ENCODE data around the gene TKTL1.
"Not testable (repeated sequence)": the region's sequence is repeated elsewhere in the genome, so short reads cannot be mapped to it uniquely, and the experiment has no call there.

TKTL1 gene
- 0.80 to 7.2 (median 1.6) reads per million in 4 donors for total RNA-seq

- DNase-seq: no peak
These were observed at the start of gene TKTL1 for GRCh38 chrX:154295664-154296310. Gene TKTL1, plus strand, starts transcription at chrX:154295795. Its CDS starts 65 bp downstream, at chrX:154295860.

- DNase-seq: not testable (repeated sequence)
These were observed 48.1 kb upstream of the TKTL1 start for GRCh38 chrX:154247377-154248045.

GRCh38 chrX:154248076-154248475 is 47.5 kb upstream of the TKTL1 start:
- DNase-seq: not testable (repeated sequence)

- DNase-seq: not testable (repeated sequence)
These were observed 38.3 kb upstream of the TKTL1 start, which contains the start of gene OPN1MW3 for GRCh38 chrX:154257282-154257681. Gene OPN1MW3, plus strand, starts transcription at chrX:154257582. Its CDS starts 38 bp downstream, at chrX:154257620.

GRCh38 chrX:154258711-154259110 is 36.9 kb upstream of the TKTL1 start:
- DNase-seq: not testable (repeated sequence)

- DNase-seq: not testable (repeated sequence)
These were observed 32.5 kb upstream of the TKTL1 start for GRCh38 chrX:154263072-154263471.

GRCh38 chrX:154269245-154269644 is 26.4 kb upstream of the TKTL1 start:
- not testable (repeated sequence) for DNase-seq

- not testable (repeated sequence) for DNase-seq
These were observed 10.9 kb upstream of the TKTL1 start for GRCh38 chrX:154284489-154285338.

- not testable (repeated sequence) for DNase-seq
These were observed 9.2 kb upstream of the TKTL1 start for GRCh38 chrX:154286406-154286805.

GRCh38 chrX:154294791-154295574 is 612 bp upstream of the TKTL1 start, which contains the start of gene TEX28:
Gene TEX28, minus strand, starts transcription at chrX:154295124. Its CDS starts 3,007 bp downstream, at chrX:154292117.
- DNase-seq: no peak

GRCh38 chrX:154296731-154297130 is 1.1 kb downstream of the TKTL1 start:
- DNase-seq: no peak

- no peak for DNase-seq
These were observed 2.7 kb downstream of the TKTL1 start for GRCh38 chrX:154298312-154298711.

GRCh38 chrX:154300816-154301215 is 5.2 kb downstream of the TKTL1 start:
- no peak for DNase-seq

- not testable (repeated sequence) for DNase-seq
These were observed 7.4 kb downstream of the TKTL1 start for GRCh38 chrX:154302998-154303397.

GRCh38 chrX:154303476-154303875 is 7.9 kb downstream of the TKTL1 start:
- DNase-seq: no peak

- no peak for DNase-seq
These were observed 9.3 kb downstream of the TKTL1 start for GRCh38 chrX:154304846-154305245.

GRCh38 chrX:154305541-154306205 is 10.1 kb downstream of the TKTL1 start:
- no peak for DNase-seq

- DNase-seq: no peak
These were observed 11.6 kb downstream of the TKTL1 start for GRCh38 chrX:154307202-154307601.

- peak; percentile 43 to 79 (median 63) for DNase-seq
These were observed 12.7 kb downstream of the TKTL1 start for GRCh38 chrX:154308108-154308946.

GRCh38 chrX:154309041-154309775 is 13.6 kb downstream of the TKTL1 start:
- no peak for DNase-seq

All from T-helper 1 cell (primary cell).